ENCODE measurements around the gene LIN7A.

GRCh38 chr12:80749456-80749855, 188.3 kb downstream of the LIN7A start:
- TF ChIP-seq, protein P1, sequence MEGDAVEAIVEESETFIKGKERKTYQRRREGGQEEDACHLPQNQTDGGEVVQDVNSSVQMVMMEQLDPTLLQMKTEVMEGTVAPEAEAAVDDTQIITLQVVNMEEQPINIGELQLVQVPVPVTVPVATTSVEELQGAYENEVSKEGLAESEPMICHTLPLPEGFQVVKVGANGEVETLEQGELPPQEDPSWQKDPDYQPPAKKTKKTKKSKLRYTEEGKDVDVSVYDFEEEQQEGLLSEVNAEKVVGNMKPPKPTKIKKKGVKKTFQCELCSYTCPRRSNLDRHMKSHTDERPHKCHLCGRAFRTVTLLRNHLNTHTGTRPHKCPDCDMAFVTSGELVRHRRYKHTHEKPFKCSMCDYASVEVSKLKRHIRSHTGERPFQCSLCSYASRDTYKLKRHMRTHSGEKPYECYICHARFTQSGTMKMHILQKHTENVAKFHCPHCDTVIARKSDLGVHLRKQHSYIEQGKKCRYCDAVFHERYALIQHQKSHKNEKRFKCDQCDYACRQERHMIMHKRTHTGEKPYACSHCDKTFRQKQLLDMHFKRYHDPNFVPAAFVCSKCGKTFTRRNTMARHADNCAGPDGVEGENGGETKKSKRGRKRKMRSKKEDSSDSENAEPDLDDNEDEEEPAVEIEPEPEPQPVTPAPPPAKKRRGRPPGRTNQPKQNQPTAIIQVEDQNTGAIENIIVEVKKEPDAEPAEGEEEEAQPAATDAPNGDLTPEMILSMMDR (conservative IDR thresholded peaks at IDR 0.05; ENCODE audit: low read depth, low read length), result no peak
- TF ChIP-seq CEBPB (IDR thresholded peaks at IDR 0.05; ENCODE audit: low read depth, low read length) (no peak), RFX5 (IDR thresholded peaks at IDR 0.05; ENCODE audit: low read depth, low read length) (no peak), SMC3 (IDR thresholded peaks at IDR 0.05; ENCODE audit: low read depth, low read length) (no peak), POLR2A (IDR thresholded peaks at IDR 0.05; ENCODE audit: low read depth, low read length) (no peak)

Measured in IMR-90 (cell line).